ENCODE data around the gene P2RY6. TPM values are rescaled to one million over a fixed set of nuclear protein-coding genes. Genes with fewer than 3 reads are reported as not detected.

The P2RY6 gene
- total RNA-seq, 2 donors from 2014 or later: 7.7 to 13.4 TPM

DNA sequence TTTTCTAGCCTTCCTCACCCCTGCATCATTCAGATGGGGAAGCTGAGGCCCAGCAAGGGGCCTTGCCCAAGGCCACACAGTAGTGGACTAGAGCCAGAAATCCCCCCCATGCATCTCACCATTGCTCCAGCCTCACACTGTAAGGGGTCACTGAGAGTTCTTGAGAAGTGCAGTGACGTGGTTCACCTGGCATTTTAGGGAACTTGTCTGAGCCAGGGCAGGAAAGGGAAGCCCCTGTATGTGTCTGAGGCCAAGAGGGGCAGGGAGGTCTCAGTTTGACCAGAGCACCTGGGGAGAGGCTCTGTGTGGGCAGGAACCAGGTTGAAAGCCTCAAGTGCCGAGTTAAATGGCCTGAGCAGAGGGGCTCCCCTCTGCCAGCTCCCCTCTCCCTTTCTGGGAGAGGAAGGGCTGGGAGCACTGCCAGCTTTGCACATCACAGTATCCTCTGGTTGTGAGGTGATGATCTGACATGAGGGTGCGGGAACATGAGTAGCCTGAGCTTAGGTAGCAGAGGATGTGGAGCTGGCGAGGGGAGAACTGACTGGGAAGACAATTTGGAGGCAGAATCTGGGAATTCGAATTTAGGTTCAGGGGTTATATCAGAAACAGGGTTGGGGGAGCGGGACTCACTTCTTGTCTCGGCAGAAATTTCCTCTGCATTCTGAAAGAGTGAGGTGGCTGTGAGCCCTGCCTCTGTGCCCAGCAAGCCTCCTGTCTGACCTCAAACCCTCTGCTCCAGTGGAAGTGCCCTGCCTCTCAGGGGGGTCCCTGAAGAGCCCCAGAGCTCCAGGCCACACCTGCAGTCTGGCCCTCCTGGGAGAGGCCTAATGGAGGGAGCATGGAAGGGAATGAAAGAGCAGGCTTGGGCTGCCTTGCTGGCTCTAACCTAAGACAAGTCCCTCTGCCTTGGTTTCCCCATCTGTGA lies 50.5 kb downstream of the P2RY6 start:
- H3K4me3 ChIP-seq: peak overlapping the region; percentile 47
- no peak for ATAC-seq (ENCODE audit: insufficient number of reproducible peaks, low FRiP score, low read depth)
- peaks cover 3% of the 10 kb centered on the region for H3K36me3 ChIP-seq
- peaks cover 86 to 99% of the 10 kb centered on the region in 2 donors for H3K4me1 ChIP-seq (ENCODE audit: control insufficient read depth in 1 of 2, low read depth in 2 of 2)
- no peaks in the 10 kb centered on the region for H3K27me3 ChIP-seq (replicated peaks; ENCODE audit: insufficient read depth)
- DNase-seq (ENCODE audit: low spot score): no peak
- TF ChIP-seq, protein P1, sequence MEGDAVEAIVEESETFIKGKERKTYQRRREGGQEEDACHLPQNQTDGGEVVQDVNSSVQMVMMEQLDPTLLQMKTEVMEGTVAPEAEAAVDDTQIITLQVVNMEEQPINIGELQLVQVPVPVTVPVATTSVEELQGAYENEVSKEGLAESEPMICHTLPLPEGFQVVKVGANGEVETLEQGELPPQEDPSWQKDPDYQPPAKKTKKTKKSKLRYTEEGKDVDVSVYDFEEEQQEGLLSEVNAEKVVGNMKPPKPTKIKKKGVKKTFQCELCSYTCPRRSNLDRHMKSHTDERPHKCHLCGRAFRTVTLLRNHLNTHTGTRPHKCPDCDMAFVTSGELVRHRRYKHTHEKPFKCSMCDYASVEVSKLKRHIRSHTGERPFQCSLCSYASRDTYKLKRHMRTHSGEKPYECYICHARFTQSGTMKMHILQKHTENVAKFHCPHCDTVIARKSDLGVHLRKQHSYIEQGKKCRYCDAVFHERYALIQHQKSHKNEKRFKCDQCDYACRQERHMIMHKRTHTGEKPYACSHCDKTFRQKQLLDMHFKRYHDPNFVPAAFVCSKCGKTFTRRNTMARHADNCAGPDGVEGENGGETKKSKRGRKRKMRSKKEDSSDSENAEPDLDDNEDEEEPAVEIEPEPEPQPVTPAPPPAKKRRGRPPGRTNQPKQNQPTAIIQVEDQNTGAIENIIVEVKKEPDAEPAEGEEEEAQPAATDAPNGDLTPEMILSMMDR (IDR thresholded peaks at IDR 0.05): no peak
- no peaks in the 10 kb centered on the region for H3K9me3 ChIP-seq
- H3K27ac ChIP-seq: peak overlapping the region; percentile 98 to 100

DNA sequence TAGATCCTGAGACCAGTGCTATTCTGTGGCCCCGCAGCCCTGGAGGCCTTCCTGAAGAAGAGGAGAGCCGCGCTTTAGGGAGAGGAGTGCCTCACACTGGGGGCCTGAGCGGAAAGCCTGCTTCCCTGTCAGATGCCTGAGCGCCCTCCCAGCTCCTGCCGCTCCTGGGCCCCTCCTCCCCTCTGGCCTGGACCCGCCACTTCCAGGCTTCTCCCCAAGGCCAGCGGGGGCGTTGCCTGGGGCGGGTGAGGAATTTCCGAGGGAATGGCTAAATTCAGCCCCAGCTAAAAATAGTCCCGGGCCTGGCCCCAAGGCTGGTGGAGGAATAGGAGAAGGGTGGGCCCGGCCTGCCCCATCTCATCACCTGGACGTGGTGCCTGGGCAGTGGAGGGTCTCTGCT lies 51.3 kb downstream of the P2RY6 start:
- H3K4me1 ChIP-seq (ENCODE audit: control insufficient read depth in 1 of 2, low read depth in 2 of 2): peaks cover 83 to 99% of the 10 kb centered on the region in 2 donors

DNA sequence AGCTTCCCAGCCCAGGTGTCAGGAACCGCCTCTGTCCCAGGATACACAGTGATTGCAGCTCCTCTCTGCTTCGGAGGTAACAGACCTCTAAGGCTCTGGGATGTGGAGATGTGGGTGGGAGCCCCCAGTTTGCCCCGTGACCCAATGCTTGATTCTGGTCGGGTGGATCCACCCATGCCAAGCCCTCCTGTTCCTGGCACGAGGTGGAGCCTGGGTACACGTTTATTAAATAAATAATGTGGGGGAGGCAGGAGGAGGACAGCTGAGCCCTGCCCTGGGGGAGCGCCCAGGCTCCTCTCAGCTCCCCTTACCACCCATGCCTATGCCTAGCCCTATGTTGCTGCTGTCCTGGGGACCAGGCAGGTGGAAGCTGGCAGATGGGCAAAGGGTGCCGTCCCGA lies 52.0 kb downstream of the P2RY6 start:
- Histone ChIP-seq H3K9me3 (no peaks in the 10 kb centered on the region), H3K4me3 (peak overlapping the region; percentile 32), H3K36me3 (peaks cover 3% of the 10 kb centered on the region), H3K27me3 (replicated peaks; ENCODE audit: insufficient read depth) (no peaks in the 10 kb centered on the region), H3K4me1 (ENCODE audit: control insufficient read depth in 1 of 2, low read depth in 2 of 2) (peaks cover 81 to 96% of the 10 kb centered on the region in 2 donors), H3K27ac (peak overlapping the region; percentile 98 to 100)
- no peak for ATAC-seq (ENCODE audit: insufficient number of reproducible peaks, low FRiP score, low read depth)
- no peak for DNase-seq (ENCODE audit: low spot score)
- TF ChIP-seq, protein P1 (IDR thresholded peaks at IDR 0.05): no peak

More for the DNA sequence above, 51.3 kb downstream of the P2RY6 start:
- ATAC-seq (ENCODE audit: insufficient number of reproducible peaks, low FRiP score, low read depth): peak; percentile 26
- Histone ChIP-seq H3K4me3 (peak overlapping the region; percentile 32), H3K27ac (peak overlapping the region; percentile 98 to 100), H3K9me3 (no peaks in the 10 kb centered on the region), H3K36me3 (peaks cover 3% of the 10 kb centered on the region), H3K27me3 (replicated peaks; ENCODE audit: insufficient read depth) (no peaks in the 10 kb centered on the region)
- TF ChIP-seq, protein P1 (IDR thresholded peaks at IDR 0.05): no peak
- peak; percentile 80 for DNase-seq (ENCODE audit: low spot score)

- no peak for DNase-seq (ENCODE audit: low spot score)
- H3K4me1 ChIP-seq (ENCODE audit: control insufficient read depth in 1 of 2, low read depth in 2 of 2): peaks cover 79 to 95% of the 10 kb centered on the region in 2 donors
- TF ChIP-seq, protein P1 (IDR thresholded peaks at IDR 0.05): no peak
- H3K27me3 ChIP-seq (replicated peaks; ENCODE audit: insufficient read depth): no peaks in the 10 kb centered on the region
- no peaks in the 10 kb centered on the region for H3K9me3 ChIP-seq
- peaks cover 3% of the 10 kb centered on the region for H3K36me3 ChIP-seq
- ATAC-seq (ENCODE audit: insufficient number of reproducible peaks, low FRiP score, low read depth): no peak
- peak overlapping the region; percentile 98 to 100 for H3K27ac ChIP-seq
- H3K4me3 ChIP-seq: peak overlapping the region; percentile 32
These were observed 52.5 kb downstream of the P2RY6 start for GRCh38 chr11:73324665-73325035.
